Measurements from ENCODE around the gene OR2C1.

- TF ChIP-seq CTCF (IDR thresholded peaks at IDR 0.05) (no peak), POLR2A (IDR thresholded peaks at IDR 0.05) (no peak), POLR2AphosphoS5 (IDR thresholded peaks at IDR 0.05) (no peak), EP300 (IDR thresholded peaks at IDR 0.05) (no peak)
Measured at GRCh38 chr16:3349175-3349574, 6.5 kb upstream of the OR2C1 start.

All from stomach (tissue), 4 donors.